Neural cell (in vitro differentiated cells): ENCODE measurements around the gene TMEM167A. TPM values are rescaled to one million over a fixed set of nuclear protein-coding genes. Genes with fewer than 3 reads are reported as not detected.

Source experiments
- H2AFZ ChIP-seq: fragments of 200-600, 300-800 bp; sonication (generic), shearing (Covaris generic); 2 replicates; pipeline ENCODE4 v1.6.0; 2014; ENCODE audit warnings: low read depth, mild to moderate bottlenecking, antibody characterized with exemption, low read length, moderate library complexity
- H3F3A ChIP-seq: fragments of 200-600 bp; shearing (Covaris generic); 2 replicates; pipeline ENCODE4 v1.6.1; 2016; ENCODE audit warnings: mild to moderate bottlenecking, moderate library complexity, mixed read lengths, antibody characterized with exemption, low read length; ENCODE audit not compliant: insufficient read depth, poor library complexity, severe bottlenecking
- H3K27ac ChIP-seq: fragments of 200-600, 300-800 bp; sonication (generic), shearing (Covaris generic); 2 replicates; pipeline ENCODE4 v1.5.1; 2014; ENCODE audit warnings: mild to moderate bottlenecking, low read length, moderate library complexity
- H3K27me3 ChIP-seq: fragments of 300-800, 200-600 bp; sonication (generic), shearing (Covaris generic); 2 replicates; pipeline ENCODE4 v1.6.0; 2014; ENCODE audit warnings: mild to moderate bottlenecking, low read depth, low read length, moderate library complexity; ENCODE audit not compliant: insufficient read depth
- H3K36me3 ChIP-seq: fragments of 300-800, 200-600 bp; sonication (generic), shearing (Covaris generic); 2 replicates; pipeline ENCODE4 v1.5.1; 2014; ENCODE audit warnings: mild to moderate bottlenecking, antibody characterized with exemption, low read length, moderate library complexity; ENCODE audit not compliant: insufficient read depth
- H3K4me2 ChIP-seq: fragments of 300-800, 200-600 bp; sonication (generic), shearing (Covaris generic); 2 replicates; pipeline ENCODE4 v1.6.0; 2014; ENCODE audit warnings: mild to moderate bottlenecking, low read length
- H3K4me3 ChIP-seq: fragments of 300-800, 200-600 bp; sonication (generic), shearing (Covaris generic); 2 replicates; pipeline ENCODE4 v1.5.1; 2014; ENCODE audit warnings: mild to moderate bottlenecking, low read length, moderate library complexity
- H3K79me2 ChIP-seq: fragments of 200-600 bp; shearing (Covaris generic); replicated peaks from 2 replicates; pipeline ENCODE4 v1.6.0; 2014; ENCODE audit warnings: mild to moderate bottlenecking, low read length, moderate library complexity; ENCODE audit not compliant: insufficient read depth
- H3K9ac ChIP-seq: fragments of 300-800, 200-600 bp; sonication (generic), shearing (Covaris generic); 2 replicates; pipeline ENCODE4 v1.6.1; 2016; ENCODE audit warnings: mild to moderate bottlenecking, low read length, mixed read lengths
- H3K9me2 ChIP-seq: fragments of 200-600 bp; shearing (Covaris generic); 2 replicates; pipeline ENCODE4 v1.6.1; 2016; ENCODE audit warnings: mild to moderate bottlenecking, low read length, mixed read lengths; ENCODE audit not compliant: insufficient read depth
- H3K9me3 ChIP-seq: fragments of 200-600, 300-800 bp; sonication (generic), shearing (Covaris generic); 2 replicates; pipeline ENCODE4 v1.6.1; 2016; ENCODE audit warnings: mild to moderate bottlenecking, mixed run types, low read length, moderate library complexity, mixed read lengths
- H4K20me1 ChIP-seq: fragments of 200-600 bp; shearing (Covaris generic); 2 replicates; pipeline ENCODE4 v1.6.1; 2016; ENCODE audit warnings: mild to moderate bottlenecking, mixed run types; ENCODE audit not compliant: insufficient read depth
- EP300 ChIP-seq: fragments of 450-650 bp; conservative IDR thresholded peaks from 2 replicates; pipeline ENCODE4 v1.6.1; 2014; ENCODE audit warnings: antibody characterized with exemption, mild to moderate bottlenecking, moderate library complexity; ENCODE audit not compliant: poor library complexity, severe bottlenecking
- EZH2 ChIP-seq: fragments of 200-600, 300-800 bp; shearing (Covaris generic), sonication (generic); IDR thresholded peaks from 2 replicates; pipeline ENCODE4 v1.6.1; 2014; ENCODE audit warnings: antibody characterized with exemption, low read length, borderline replicate concordance, mild to moderate bottlenecking; ENCODE audit not compliant: insufficient read depth, poor library complexity, severe bottlenecking
- MXI1 ChIP-seq: fragments of 450-650 bp; conservative IDR thresholded peaks from 2 replicates; pipeline ENCODE4 v1.6.1; 2014; ENCODE audit warnings: antibody characterized with exemption, mild to moderate bottlenecking; ENCODE audit not compliant: poor library complexity, severe bottlenecking
- POLR2AphosphoS5 ChIP-seq: IDR thresholded peaks from 2 replicates; pipeline ENCODE4 v1.6.1; 2012
- RAD21 ChIP-seq: fragments of 450-650 bp; conservative IDR thresholded peaks from 2 replicates; pipeline ENCODE4 v1.6.1; 2014; ENCODE audit warnings: antibody characterized with exemption, mild to moderate bottlenecking, moderate library complexity
- SMC3 ChIP-seq: fragments of 450-650 bp; conservative IDR thresholded peaks from 2 replicates; pipeline ENCODE4 v1.6.1; 2014; ENCODE audit warnings: antibody characterized with exemption, mild to moderate bottlenecking, moderate library complexity; ENCODE audit not compliant: poor library complexity
- TAF1 ChIP-seq: IDR thresholded peaks from 2 replicates; pipeline ENCODE4 v1.6.1; 2012; ENCODE audit warnings: low read depth
- polyA plus RNA-seq: library from polyadenylated mRNA; depleted of rRNA; stranded (reverse); fragments of >200 nt; gene quantifications from 2 replicates; pipeline ENCODE4 v1.2.3, GENCODE V29; 2014
- TF ChIP-seq, protein P1 (sequence below): fragments of 450-650 bp; IDR thresholded peaks from 2 replicates; pipeline ENCODE4 v1.5.1; 2014; ENCODE audit warnings: antibody characterized with exemption, mild to moderate bottlenecking, moderate library complexity; ENCODE audit not compliant: poor library complexity, severe bottlenecking
- TF ChIP-seq, protein P2 (sequence below): IDR thresholded peaks from 2 replicates; pipeline ENCODE4 v1.6.1; 2012; ENCODE audit warnings: borderline replicate concordance

TMEM167A gene
- polyA plus RNA-seq, 1 donor from 2014 or later, result 436 TPM

DNA sequence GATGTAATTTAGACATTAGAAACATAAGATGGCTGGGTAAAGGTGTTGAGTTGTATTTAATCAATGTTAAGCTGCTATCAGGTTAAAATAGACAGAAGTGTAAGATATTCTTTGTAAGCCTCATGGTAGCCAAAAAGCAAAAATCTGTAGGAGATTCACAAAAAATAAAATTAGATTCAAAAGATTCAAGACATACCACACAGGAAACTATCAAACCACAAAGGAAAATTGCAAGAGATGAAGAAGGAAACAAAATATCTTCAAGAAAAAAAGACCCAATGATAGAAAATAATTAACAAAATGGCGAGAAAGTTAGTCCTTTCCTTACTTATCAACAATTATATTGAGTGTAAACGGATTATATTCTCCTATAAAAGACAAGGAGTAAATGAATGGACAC is 15.4 kb upstream of the TMEM167A start:
- Histone ChIP-seq H3F3A (no peaks in the 10 kb centered on the region), H3K4me2 (no peak overlapping the region), H3K9me3 (no peaks in the 10 kb centered on the region), H3K9me2 (no peaks in the 10 kb centered on the region), H3K36me3 (no peaks in the 10 kb centered on the region), H2AFZ (no peak overlapping the region), H3K27me3 (no peaks in the 10 kb centered on the region), H4K20me1 (no peaks in the 10 kb centered on the region), H3K9ac (no peak overlapping the region), H3K79me2 (no peaks in the 10 kb centered on the region), H3K27ac (no peak overlapping the region), H3K4me3 (no peak overlapping the region)
- TF ChIP-seq MXI1 (no peak), SMC3 (no peak), POLR2AphosphoS5 (no peak)

DNA sequence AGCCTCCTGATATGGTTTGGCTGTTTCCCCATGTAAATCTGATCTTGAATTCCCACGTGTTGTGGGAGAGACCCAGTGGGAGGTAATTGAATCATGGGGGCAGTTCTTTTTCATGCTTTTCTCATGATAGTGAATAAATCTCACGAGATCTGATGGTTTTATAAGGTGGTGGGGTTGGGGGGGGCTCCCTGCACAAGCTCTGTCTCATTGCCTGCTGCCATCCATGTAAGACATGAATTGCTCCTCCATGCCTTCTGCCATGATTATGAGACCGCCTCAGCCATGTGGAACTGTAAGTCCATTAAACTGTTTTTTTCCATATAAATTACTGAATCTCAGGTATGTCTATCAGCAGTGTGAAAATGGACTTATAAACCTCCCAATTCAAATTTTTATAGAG is 13.0 kb upstream of the TMEM167A start:
- TF ChIP-seq TAF1 (no peak), MXI1 (no peak), RAD21 (no peak), SMC3 (no peak), EZH2 (no peak), EP300 (no peak), POLR2AphosphoS5 (no peak)
- TF ChIP-seq, protein P1, sequence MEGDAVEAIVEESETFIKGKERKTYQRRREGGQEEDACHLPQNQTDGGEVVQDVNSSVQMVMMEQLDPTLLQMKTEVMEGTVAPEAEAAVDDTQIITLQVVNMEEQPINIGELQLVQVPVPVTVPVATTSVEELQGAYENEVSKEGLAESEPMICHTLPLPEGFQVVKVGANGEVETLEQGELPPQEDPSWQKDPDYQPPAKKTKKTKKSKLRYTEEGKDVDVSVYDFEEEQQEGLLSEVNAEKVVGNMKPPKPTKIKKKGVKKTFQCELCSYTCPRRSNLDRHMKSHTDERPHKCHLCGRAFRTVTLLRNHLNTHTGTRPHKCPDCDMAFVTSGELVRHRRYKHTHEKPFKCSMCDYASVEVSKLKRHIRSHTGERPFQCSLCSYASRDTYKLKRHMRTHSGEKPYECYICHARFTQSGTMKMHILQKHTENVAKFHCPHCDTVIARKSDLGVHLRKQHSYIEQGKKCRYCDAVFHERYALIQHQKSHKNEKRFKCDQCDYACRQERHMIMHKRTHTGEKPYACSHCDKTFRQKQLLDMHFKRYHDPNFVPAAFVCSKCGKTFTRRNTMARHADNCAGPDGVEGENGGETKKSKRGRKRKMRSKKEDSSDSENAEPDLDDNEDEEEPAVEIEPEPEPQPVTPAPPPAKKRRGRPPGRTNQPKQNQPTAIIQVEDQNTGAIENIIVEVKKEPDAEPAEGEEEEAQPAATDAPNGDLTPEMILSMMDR, result no peak
- TF ChIP-seq, protein P2, sequence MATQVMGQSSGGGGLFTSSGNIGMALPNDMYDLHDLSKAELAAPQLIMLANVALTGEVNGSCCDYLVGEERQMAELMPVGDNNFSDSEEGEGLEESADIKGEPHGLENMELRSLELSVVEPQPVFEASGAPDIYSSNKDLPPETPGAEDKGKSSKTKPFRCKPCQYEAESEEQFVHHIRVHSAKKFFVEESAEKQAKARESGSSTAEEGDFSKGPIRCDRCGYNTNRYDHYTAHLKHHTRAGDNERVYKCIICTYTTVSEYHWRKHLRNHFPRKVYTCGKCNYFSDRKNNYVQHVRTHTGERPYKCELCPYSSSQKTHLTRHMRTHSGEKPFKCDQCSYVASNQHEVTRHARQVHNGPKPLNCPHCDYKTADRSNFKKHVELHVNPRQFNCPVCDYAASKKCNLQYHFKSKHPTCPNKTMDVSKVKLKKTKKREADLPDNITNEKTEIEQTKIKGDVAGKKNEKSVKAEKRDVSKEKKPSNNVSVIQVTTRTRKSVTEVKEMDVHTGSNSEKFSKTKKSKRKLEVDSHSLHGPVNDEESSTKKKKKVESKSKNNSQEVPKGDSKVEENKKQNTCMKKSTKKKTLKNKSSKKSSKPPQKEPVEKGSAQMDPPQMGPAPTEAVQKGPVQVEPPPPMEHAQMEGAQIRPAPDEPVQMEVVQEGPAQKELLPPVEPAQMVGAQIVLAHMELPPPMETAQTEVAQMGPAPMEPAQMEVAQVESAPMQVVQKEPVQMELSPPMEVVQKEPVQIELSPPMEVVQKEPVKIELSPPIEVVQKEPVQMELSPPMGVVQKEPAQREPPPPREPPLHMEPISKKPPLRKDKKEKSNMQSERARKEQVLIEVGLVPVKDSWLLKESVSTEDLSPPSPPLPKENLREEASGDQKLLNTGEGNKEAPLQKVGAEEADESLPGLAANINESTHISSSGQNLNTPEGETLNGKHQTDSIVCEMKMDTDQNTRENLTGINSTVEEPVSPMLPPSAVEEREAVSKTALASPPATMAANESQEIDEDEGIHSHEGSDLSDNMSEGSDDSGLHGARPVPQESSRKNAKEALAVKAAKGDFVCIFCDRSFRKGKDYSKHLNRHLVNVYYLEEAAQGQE, result no peak
- Histone ChIP-seq H3F3A (no peaks in the 10 kb centered on the region), H3K9me3 (no peaks in the 10 kb centered on the region), H4K20me1 (no peaks in the 10 kb centered on the region), H3K27ac (no peak overlapping the region), H3K27me3 (no peaks in the 10 kb centered on the region), H3K4me3 (no peak overlapping the region), H2AFZ (no peak overlapping the region), H3K4me2 (no peak overlapping the region), H3K9ac (no peak overlapping the region), H3K9me2 (no peaks in the 10 kb centered on the region), H3K79me2 (no peaks in the 10 kb centered on the region), H3K36me3 (no peaks in the 10 kb centered on the region)

DNA sequence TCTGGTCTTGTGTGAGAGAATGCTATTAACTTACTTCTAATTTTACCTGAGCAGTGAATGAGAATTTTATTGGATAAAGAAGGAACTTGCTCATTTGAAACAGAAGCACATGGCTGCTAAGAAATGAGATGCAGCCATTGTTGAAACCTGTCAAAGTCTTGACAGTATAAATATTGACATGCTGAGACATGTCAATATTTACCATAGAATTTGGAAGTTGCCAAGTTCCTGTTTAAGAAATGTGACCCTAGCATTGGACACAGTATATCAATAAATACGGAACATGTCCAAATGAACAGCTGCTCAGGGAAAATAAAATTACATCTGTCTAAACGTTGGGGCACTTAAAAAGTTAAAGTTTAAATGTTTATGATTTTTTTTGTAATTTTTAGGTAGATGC is 7.9 kb upstream of the TMEM167A start:
- Histone ChIP-seq H2AFZ (no peak overlapping the region), H3K9me2 (no peaks in the 10 kb centered on the region), H3K9me3 (no peaks in the 10 kb centered on the region), H3K4me3 (no peak overlapping the region), H3K36me3 (no peaks in the 10 kb centered on the region), H4K20me1 (no peaks in the 10 kb centered on the region), H3F3A (no peaks in the 10 kb centered on the region), H3K79me2 (peaks cover 12% of the 10 kb centered on the region), H3K27me3 (no peaks in the 10 kb centered on the region), H3K27ac (no peak overlapping the region), H3K9ac (no peak overlapping the region), H3K4me2 (no peak overlapping the region)
- no peak for TF ChIP-seq MXI1
- TF ChIP-seq POLR2AphosphoS5, result no peak
- TF ChIP-seq, protein P1, result no peak
- no peak for TF ChIP-seq RAD21
- TF ChIP-seq, protein P2, result no peak
- TF ChIP-seq SMC3, result no peak
- no peak for TF ChIP-seq EZH2
- TF ChIP-seq EP300, result no peak
- TF ChIP-seq TAF1, result no peak
